Lung (tissue), 12 donors: Measurements from ENCODE around the gene HBD. TPM values are rescaled to one million over a fixed set of nuclear protein-coding genes. Genes with fewer than 3 reads are reported as not detected.

Experiments
- ATAC-seq: fragments of 200-7000 bp; cut with Tn5 transposase; one replicate; pipeline ENCODE4 v1.9.1; 2020; ENCODE audit warnings: moderate number of reproducible peaks; ENCODE audit not compliant: insufficient read depth, low FRiP score
- DNase-seq, 3 donors: peaks; one replicate each; pipeline ENCODE4 v3.0.0-alpha.2; 2013 to 2017
- H3K27ac ChIP-seq, 2 donors: one replicate each; pipeline ENCODE4 v1.5.1; 2013; ENCODE audit warnings: mild to moderate bottlenecking in 2 of 2, moderate library complexity in 2 of 2, control low read depth in 1 of 2, inconsistent platforms in 1 of 2, low read depth in 1 of 2, low read length in 1 of 2
- H3K27me3 ChIP-seq, 3 donors: one replicate each; pipeline ENCODE4 v1.5.1; 2013; ENCODE audit warnings: low read length in 2 of 3; ENCODE audit not compliant: control insufficient read depth in 3 of 3, insufficient read depth in 3 of 3
- H3K36me3 ChIP-seq, 4 donors: one replicate each; pipeline ENCODE4 v1.5.1; 2013; ENCODE audit warnings: low read length in 4 of 4, mild to moderate bottlenecking in 1 of 4, moderate library complexity in 1 of 4; ENCODE audit not compliant: control insufficient read depth in 4 of 4, insufficient read depth in 4 of 4
- H3K4me1 ChIP-seq, 5 donors: one replicate each; pipeline ENCODE4 v1.5.1; 2013; ENCODE audit warnings: low read length in 5 of 5, mild to moderate bottlenecking in 2 of 5, moderate library complexity in 1 of 5; ENCODE audit not compliant: control insufficient read depth in 5 of 5, insufficient read depth in 5 of 5
- H3K4me3 ChIP-seq: one replicate; pipeline ENCODE4 v1.5.1; 2013; ENCODE audit warnings: mild to moderate bottlenecking, control low read depth, moderate library complexity
- H3K9ac ChIP-seq, 2 donors: one replicate each; pipeline ENCODE4 v1.5.1; 2013; ENCODE audit warnings: low read length in 2 of 2, control low read depth in 1 of 2; ENCODE audit not compliant: insufficient read depth in 1 of 2
- H3K9me3 ChIP-seq, 4 donors: one replicate each; pipeline ENCODE4 v1.5.1; 2013; ENCODE audit warnings: low read length in 3 of 4, mild to moderate bottlenecking in 1 of 4, moderate library complexity in 1 of 4; ENCODE audit not compliant: control insufficient read depth in 4 of 4, insufficient read depth in 3 of 4
- WGBS, 2 donors: extraction: QIAGEN DNeasy Blood & Tissue Kit; methylation state at CpG; one replicate each; pipeline ENCODE4 v1.1.7; 2013; 5-methylcytosine and 5-hydroxymethylcytosine counted together
- polyA plus RNA-seq, 2 donors: library from polyadenylated mRNA; stranded (reverse); fragments of 200-250 nt; gene quantifications; one replicate each; pipeline ENCODE4 v1.2.1, GENCODE V29; 2013
- total RNA-seq, 2 donors: library from RNA; depleted of rRNA in 1 of 2; stranded (reverse); fragments of >200 nt in 1 of 2; gene quantifications; one replicate each; pipeline ENCODE4 v1.2.1, GENCODE V29; 2014 to 2021
- TF ChIP-seq, protein P1 (sequence below): IDR thresholded peaks from 2 replicates; pipeline ENCODE4 v1.5.1; 2012; ENCODE audit warnings: mild to moderate bottlenecking; ENCODE audit errors: control extremely low read depth, extremely low read depth
- donor health status: control.
- donor health status: control.
- donor health status: Bipolar disorder and iron deficiency.
- donor health status: healthy.
- donor health status: DM: yes; HTN: yes; CAD: no.

HBD gene
- total and polyA plus RNA-seq, 4 donors: 0.24 to 1.1 (median 0.66) TPM; not detected in 1

DNA sequence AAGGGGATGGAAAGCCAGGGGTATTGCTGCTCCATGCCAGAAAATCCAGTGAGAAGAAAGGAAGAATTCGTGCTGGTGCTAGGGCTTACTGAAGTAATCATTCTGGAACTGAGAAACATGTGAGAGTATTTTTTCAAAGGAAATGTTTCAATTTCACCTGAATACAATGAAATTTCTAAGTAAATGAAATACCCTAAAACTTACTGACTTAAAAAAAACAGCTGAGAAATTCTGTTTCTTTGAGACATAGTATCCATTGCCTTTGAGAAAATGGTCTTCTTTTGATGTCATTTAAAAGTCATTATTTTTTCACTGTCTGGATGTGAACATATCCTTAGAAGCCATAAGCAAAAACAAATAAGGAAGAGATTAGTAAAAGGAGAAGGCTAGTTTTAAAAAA, 33.7 kb downstream of the HBD start, which contains the start of gene OR51V1:
TSS of gene OR51V1 (minus strand) at position 101 of the 400 bp plus-strand sequence. CDS start at position 101, 0 bp downstream.
- ATAC-seq (no peak), DNase-seq (no peak)
- no peak within 1 kb of the TSS for H3K4me3 ChIP-seq
- no peaks in the 10 kb centered on the region for H3K27me3 ChIP-seq
- 64 to 72% methylated on average over 1 of the region's 1 CpG for WGBS, 2 donors
- no peaks in the 10 kb centered on the region for H3K4me1 ChIP-seq
- no peaks in the 10 kb centered on the region for H3K36me3 ChIP-seq
- H3K9me3 ChIP-seq: no peaks in the 10 kb centered on the region
- no peak within 1 kb of the TSS for H3K27ac ChIP-seq
- no peak within 1 kb of the TSS for H3K9ac ChIP-seq
- TF ChIP-seq, protein P1, sequence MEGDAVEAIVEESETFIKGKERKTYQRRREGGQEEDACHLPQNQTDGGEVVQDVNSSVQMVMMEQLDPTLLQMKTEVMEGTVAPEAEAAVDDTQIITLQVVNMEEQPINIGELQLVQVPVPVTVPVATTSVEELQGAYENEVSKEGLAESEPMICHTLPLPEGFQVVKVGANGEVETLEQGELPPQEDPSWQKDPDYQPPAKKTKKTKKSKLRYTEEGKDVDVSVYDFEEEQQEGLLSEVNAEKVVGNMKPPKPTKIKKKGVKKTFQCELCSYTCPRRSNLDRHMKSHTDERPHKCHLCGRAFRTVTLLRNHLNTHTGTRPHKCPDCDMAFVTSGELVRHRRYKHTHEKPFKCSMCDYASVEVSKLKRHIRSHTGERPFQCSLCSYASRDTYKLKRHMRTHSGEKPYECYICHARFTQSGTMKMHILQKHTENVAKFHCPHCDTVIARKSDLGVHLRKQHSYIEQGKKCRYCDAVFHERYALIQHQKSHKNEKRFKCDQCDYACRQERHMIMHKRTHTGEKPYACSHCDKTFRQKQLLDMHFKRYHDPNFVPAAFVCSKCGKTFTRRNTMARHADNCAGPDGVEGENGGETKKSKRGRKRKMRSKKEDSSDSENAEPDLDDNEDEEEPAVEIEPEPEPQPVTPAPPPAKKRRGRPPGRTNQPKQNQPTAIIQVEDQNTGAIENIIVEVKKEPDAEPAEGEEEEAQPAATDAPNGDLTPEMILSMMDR: no peak

DNA sequence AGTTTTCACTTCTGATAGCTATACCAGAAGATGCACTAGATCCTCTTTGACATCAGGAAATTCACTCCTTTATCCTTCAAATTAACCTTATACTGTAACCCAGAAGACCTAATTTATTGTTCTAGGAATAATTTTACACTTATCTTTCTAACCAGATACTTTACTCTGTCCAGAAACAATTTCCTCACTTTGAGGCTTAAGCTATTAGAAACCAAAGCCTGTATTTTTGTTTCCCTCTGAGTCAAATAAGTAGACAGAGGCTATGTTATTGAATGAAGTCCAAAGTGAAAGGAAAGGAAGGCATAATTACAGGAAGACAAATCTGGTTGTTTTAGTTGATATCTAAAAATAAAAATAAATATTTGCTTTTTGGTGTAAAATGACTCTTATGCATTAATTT, 36.0 kb downstream of the HBD start:
- TF ChIP-seq, protein P1: no peak
- Histone ChIP-seq H3K27me3 (no peaks in the 10 kb centered on the region), H3K36me3 (no peaks in the 10 kb centered on the region), H3K4me3 (no peak overlapping the region), H3K9ac (no peak overlapping the region), H3K4me1 (no peaks in the 10 kb centered on the region), H3K9me3 (peaks cover 0 to 3% (median 0%) of the 10 kb centered on the region in 4 donors), H3K27ac (no peak overlapping the region)
- ATAC-seq (no peak), DNase-seq (no peak)

DNA sequence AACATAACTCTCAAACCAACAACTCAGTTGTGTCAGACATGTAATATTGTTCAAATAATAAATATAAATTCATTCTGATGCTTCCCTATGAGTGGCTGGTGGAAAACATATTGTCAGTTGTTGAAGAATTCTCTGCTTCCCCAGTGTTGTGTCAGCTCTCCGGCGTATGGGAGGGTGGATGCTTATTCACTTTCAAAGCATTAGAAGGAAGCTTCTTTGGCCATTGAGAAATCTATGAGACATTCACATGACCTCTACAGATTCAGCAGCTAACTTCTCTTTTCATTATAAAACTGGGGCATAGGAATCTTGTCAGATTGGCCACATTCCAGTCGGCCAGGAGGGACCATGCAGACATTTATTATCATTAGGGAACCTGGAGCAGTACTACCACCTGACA, 36.7 kb downstream of the HBD start:
- ATAC-seq (no peak), DNase-seq (no peak)
- 52 to 64% methylated on average over 3 of the region's 3 CpGs for WGBS, 2 donors
- Histone ChIP-seq H3K27ac (no peak overlapping the region), H3K9me3 (peaks cover 0 to 3% (median 0%) of the 10 kb centered on the region in 4 donors), H3K4me3 (no peak overlapping the region), H3K36me3 (no peaks in the 10 kb centered on the region), H3K27me3 (no peaks in the 10 kb centered on the region), H3K9ac (no peak overlapping the region), H3K4me1 (no peaks in the 10 kb centered on the region)
- TF ChIP-seq, protein P1: no peak

DNA sequence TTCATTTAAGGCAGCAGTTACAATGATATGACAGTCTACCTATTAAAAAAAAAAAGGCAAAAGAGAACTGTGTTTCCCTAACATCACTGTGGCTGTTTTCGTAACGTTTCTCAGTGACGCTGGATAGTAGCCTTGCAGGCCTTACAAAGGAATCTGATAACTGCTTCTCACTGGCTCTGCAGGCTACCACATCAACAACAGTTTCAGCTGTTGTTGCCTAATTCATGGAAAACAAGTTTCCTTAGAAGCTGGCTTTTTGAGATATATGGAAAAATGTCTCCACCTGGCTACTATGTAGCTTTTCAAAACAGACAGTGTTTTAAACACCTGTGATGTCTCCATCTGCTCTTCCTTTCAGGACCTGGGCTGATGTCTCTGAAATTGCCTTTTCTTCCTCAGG, 37.6 kb downstream of the HBD start:
- H3K27me3 ChIP-seq: no peaks in the 10 kb centered on the region
- ATAC-seq (no peak), DNase-seq (no peak)
- H3K9me3 ChIP-seq: peaks cover 0 to 3% (median 0%) of the 10 kb centered on the region in 4 donors
- TF ChIP-seq, protein P1: no peak
- H3K4me1 ChIP-seq: no peaks in the 10 kb centered on the region
- no peak overlapping the region for H3K9ac ChIP-seq
- no peaks in the 10 kb centered on the region for H3K36me3 ChIP-seq
- H3K27ac ChIP-seq: no peak overlapping the region
- no peak overlapping the region for H3K4me3 ChIP-seq
- 70 to 71% methylated on average over 3 of the region's 3 CpGs for WGBS, 2 donors
